Measurements from ENCODE around the gene CAPN14. TPM values are rescaled to one million over a fixed set of nuclear protein-coding genes. Genes with fewer than 3 reads are reported as not detected.

The CAPN14 gene
- total RNA-seq, 1 experiment from 2014 or later = not detected

- no peaks in the 10 kb centered on the region for H3K9me2 ChIP-seq (ENCODE audit: insufficient read depth)
- intact Hi-C loops (cut with micrococcal nuclease) = no loop called here
- ChIA-PET POLR2A (no interaction called here), CTCF (no interaction called here), RAD21 (ENCODE audit: low non-redundant PET in 1 of 2, low total read pairs in 2 of 2, uncharacterized antibody in 2 of 2, unreplicated experiment in 2 of 2) (no interaction called here)
- DNase-seq (ENCODE audit: low read depth, low spot score) (no peak), ATAC-seq (no peak)
- no peak overlapping the region for H3K4me2 ChIP-seq (ENCODE audit: low read length)
- H3K27me3 ChIP-seq (ENCODE audit: insufficient read depth, low read length) = peaks cover 30% of the 10 kb centered on the region
- H3K4me1 ChIP-seq (ENCODE audit: control insufficient read depth in 1 of 2, insufficient read depth in 2 of 2, low read length in 2 of 2) = peaks cover 0 to 15% of the 10 kb centered on the region in 2 experiments; a peak in 2 of 4 replicates
- no TSS peak for BruUV-seq (replicated peaks)
- peaks cover 25% of the 10 kb centered on the region; the same call in 1 of the 2 replicates for H3K79me2 ChIP-seq (ENCODE audit: insufficient read depth, low read length)
- no peak overlapping the region for H3K9ac ChIP-seq (ENCODE audit: low read length)
- H2AFZ ChIP-seq (ENCODE audit: low read depth, low read length, poor library complexity, severe bottlenecking) = no peak overlapping the region
- H3K9me3 ChIP-seq (ENCODE audit: control insufficient read depth in 1 of 2, insufficient read depth in 1 of 2, low read depth in 1 of 2, low read length in 2 of 2) = no peaks in the 10 kb centered on the region
- H4K20me1 ChIP-seq (ENCODE audit: insufficient read depth) = no peaks in the 10 kb centered on the region; the same call in 1 of the 2 replicates
- H3K4me3 ChIP-seq (replicated peaks in 1 of 2; ENCODE audit: low read depth in 1 of 2, low read length in 2 of 2) = no peak overlapping the region
- H3K36me3 ChIP-seq (ENCODE audit: control insufficient read depth in 1 of 2, insufficient read depth in 2 of 2, low read length in 2 of 2) = no peaks in the 10 kb centered on the region
- H3K27ac ChIP-seq (ENCODE audit: low read depth, low read length) = no peak overlapping the region
- TF ChIP-seq POLR2A (IDR thresholded peaks at IDR 0.05; ENCODE audit: borderline replicate concordance, extremely low read depth, insufficient read depth, insufficient read length) (no peak), CTCF (IDR thresholded peaks at IDR 0.05 in 2 of 3, conservative IDR thresholded peaks at IDR 0.05 in 1 of 3; ENCODE audit: borderline replicate concordance in 1 of 3, insufficient read depth in 1 of 3, low read depth in 2 of 3, low read length in 2 of 3) (no peak), JUND (IDR thresholded peaks at IDR 0.05) (no peak), POLR2AphosphoS5 (IDR thresholded peaks at IDR 0.05; ENCODE audit: low read depth, low read length) (no peak), ELF1 (IDR thresholded peaks at IDR 0.05; ENCODE audit: borderline replicate concordance, low read depth) (no peak), RAD21 (IDR thresholded peaks at IDR 0.05; ENCODE audit: low read depth) (no peak), ZBTB33 (IDR thresholded peaks at IDR 0.05; ENCODE audit: extremely low read depth, insufficient replicate concordance, low read length) (no peak), SRF (IDR thresholded peaks at IDR 0.05; ENCODE audit: low read depth) (no peak)
Observed at GRCh38 chr2:31139671-31140070, 77.6 kb downstream of the CAPN14 start.
